H1 (cell line): ENCODE measurements around the gene SPR.

Experiments
- CBX8 ChIP-seq: fragments of 300-800, 300-1000 bp; sonication (generic); IDR thresholded peaks from 2 replicates; pipeline ENCODE4 v1.7.1; 2016; ENCODE audit warnings: low read depth, low read length, borderline replicate concordance
- EP300 ChIP-seq, 2 experiments: IDR thresholded peaks; 1 replicate in 1 of 2; 2 replicates in 1 of 2; pipeline ENCODE4 v1.6.1; 2011 to 2012; ENCODE audit warnings: low read depth in 2 of 2, low read length in 2 of 2, mild to moderate bottlenecking in 2 of 2, borderline replicate concordance in 1 of 2, inconsistent platforms in 1 of 2, moderate library complexity in 1 of 2
- PHF8 ChIP-seq: fragments of 200-600 bp; sonication (generic); conservative IDR thresholded peaks from 2 replicates; pipeline ENCODE4 v1.7.1; 2012; ENCODE audit warnings: low read depth, mild to moderate bottlenecking, inconsistent platforms, low read length, moderate library complexity
- POLR2A ChIP-seq, 2 experiments: IDR thresholded peaks; 1 replicate in 1 of 2; 2 replicates in 1 of 2; pipeline ENCODE4 v1.6.1; 2011; ENCODE audit warnings: low read depth in 2 of 2, low read length in 2 of 2, mild to moderate bottlenecking in 2 of 2; ENCODE audit errors: control extremely low read depth in 1 of 2
- POLR2AphosphoS5 ChIP-seq: IDR thresholded peaks from 2 replicates; pipeline ENCODE4 v1.6.1; 2011; ENCODE audit warnings: low read depth, low read length
- POU5F1 ChIP-seq: IDR thresholded peaks from 2 replicates; pipeline ENCODE4 v1.6.1; 2011; ENCODE audit warnings: low read depth, mild to moderate bottlenecking, low read length, moderate library complexity
- RFX5 ChIP-seq: IDR thresholded peaks from 2 replicates; pipeline ENCODE4 v1.6.1; 2011; ENCODE audit warnings: low read depth, low read length, improper control_type of control experiment, borderline replicate concordance
- RXRA ChIP-seq: IDR thresholded peaks from 2 replicates; pipeline ENCODE4 v1.6.1; 2011; ENCODE audit warnings: low read depth, mild to moderate bottlenecking, low read length, moderate library complexity; ENCODE audit not compliant: insufficient read depth
- SP1 ChIP-seq: IDR thresholded peaks from 2 replicates; pipeline ENCODE4 v1.6.1; 2011; ENCODE audit warnings: low read depth, low read length
- TAF1 ChIP-seq: IDR thresholded peaks from 2 replicates; pipeline ENCODE4 v1.6.1; 2011; ENCODE audit warnings: mild to moderate bottlenecking, low read depth, low read length
- TEAD4 ChIP-seq: IDR thresholded peaks from 2 replicates; pipeline ENCODE4 v1.6.1; 2012; ENCODE audit warnings: low read depth, low read length, inconsistent platforms, mixed read lengths
- TF ChIP-seq, protein P1 (sequence below), 3 experiments: IDR thresholded peaks; 1 replicate in 2 of 3; 2 replicates in 1 of 3; pipeline versions ENCODE4 v1.5.1 to v1.6.1; 2011; ENCODE audit warnings: low read length in 3 of 3, mild to moderate bottlenecking in 3 of 3, inconsistent platforms in 2 of 3, low read depth in 1 of 3, moderate library complexity in 1 of 3; ENCODE audit not compliant: insufficient read depth in 1 of 3; ENCODE audit errors: control extremely low read depth in 1 of 3
- TF ChIP-seq, protein P2 (sequence below): fragments of 300-600 bp; sonication (generic); IDR thresholded peaks from 2 replicates; pipeline ENCODE4 v1.7.1; 2012; ENCODE audit warnings: low read length, moderate library complexity, mild to moderate bottlenecking, inconsistent platforms; ENCODE audit not compliant: insufficient replicate concordance
- TF ChIP-seq, protein P3 (sequence below): IDR thresholded peaks from 2 replicates; pipeline ENCODE4 v1.6.1; 2011; ENCODE audit warnings: low read depth, mild to moderate bottlenecking, low read length; ENCODE audit not compliant: insufficient read depth

DNA sequence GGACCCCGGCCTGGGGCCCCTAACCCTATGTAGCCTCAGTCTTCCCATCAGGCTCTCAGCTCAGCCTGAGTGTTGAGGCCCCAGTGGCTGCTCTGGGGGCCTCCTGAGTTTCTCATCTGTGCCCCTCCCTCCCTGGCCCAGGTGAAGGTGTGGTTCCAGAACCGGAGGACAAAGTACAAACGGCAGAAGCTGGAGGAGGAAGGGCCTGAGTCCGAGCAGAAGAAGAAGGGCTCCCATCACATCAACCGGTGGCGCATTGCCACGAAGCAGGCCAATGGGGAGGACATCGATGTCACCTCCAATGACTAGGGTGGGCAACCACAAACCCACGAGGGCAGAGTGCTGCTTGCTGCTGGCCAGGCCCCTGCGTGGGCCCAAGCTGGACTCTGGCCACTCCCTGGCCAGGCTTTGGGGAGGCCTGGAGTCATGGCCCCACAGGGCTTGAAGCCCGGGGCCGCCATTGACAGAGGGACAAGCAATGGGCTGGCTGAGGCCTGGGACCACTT is 46.5 kb downstream of the SPR start:
- no peak for TF ChIP-seq POLR2A (IDR thresholded peaks at IDR 0.05; ENCODE audit: control extremely low read depth in 1 of 2, low read depth in 2 of 2, low read length in 2 of 2)
- TF ChIP-seq, protein P1, sequence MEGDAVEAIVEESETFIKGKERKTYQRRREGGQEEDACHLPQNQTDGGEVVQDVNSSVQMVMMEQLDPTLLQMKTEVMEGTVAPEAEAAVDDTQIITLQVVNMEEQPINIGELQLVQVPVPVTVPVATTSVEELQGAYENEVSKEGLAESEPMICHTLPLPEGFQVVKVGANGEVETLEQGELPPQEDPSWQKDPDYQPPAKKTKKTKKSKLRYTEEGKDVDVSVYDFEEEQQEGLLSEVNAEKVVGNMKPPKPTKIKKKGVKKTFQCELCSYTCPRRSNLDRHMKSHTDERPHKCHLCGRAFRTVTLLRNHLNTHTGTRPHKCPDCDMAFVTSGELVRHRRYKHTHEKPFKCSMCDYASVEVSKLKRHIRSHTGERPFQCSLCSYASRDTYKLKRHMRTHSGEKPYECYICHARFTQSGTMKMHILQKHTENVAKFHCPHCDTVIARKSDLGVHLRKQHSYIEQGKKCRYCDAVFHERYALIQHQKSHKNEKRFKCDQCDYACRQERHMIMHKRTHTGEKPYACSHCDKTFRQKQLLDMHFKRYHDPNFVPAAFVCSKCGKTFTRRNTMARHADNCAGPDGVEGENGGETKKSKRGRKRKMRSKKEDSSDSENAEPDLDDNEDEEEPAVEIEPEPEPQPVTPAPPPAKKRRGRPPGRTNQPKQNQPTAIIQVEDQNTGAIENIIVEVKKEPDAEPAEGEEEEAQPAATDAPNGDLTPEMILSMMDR (IDR thresholded peaks at IDR 0.05; ENCODE audit: control extremely low read depth in 1 of 3, insufficient read depth in 1 of 3, low read depth in 1 of 3, low read length in 3 of 3) = no peak
- TF ChIP-seq RFX5 = no peak
- no peak for TF ChIP-seq SP1
- no peak for TF ChIP-seq RXRA
- no peak for TF ChIP-seq CBX8
- TF ChIP-seq POLR2AphosphoS5 = no peak
- no peak for TF ChIP-seq TAF1
- TF ChIP-seq, protein P2, sequence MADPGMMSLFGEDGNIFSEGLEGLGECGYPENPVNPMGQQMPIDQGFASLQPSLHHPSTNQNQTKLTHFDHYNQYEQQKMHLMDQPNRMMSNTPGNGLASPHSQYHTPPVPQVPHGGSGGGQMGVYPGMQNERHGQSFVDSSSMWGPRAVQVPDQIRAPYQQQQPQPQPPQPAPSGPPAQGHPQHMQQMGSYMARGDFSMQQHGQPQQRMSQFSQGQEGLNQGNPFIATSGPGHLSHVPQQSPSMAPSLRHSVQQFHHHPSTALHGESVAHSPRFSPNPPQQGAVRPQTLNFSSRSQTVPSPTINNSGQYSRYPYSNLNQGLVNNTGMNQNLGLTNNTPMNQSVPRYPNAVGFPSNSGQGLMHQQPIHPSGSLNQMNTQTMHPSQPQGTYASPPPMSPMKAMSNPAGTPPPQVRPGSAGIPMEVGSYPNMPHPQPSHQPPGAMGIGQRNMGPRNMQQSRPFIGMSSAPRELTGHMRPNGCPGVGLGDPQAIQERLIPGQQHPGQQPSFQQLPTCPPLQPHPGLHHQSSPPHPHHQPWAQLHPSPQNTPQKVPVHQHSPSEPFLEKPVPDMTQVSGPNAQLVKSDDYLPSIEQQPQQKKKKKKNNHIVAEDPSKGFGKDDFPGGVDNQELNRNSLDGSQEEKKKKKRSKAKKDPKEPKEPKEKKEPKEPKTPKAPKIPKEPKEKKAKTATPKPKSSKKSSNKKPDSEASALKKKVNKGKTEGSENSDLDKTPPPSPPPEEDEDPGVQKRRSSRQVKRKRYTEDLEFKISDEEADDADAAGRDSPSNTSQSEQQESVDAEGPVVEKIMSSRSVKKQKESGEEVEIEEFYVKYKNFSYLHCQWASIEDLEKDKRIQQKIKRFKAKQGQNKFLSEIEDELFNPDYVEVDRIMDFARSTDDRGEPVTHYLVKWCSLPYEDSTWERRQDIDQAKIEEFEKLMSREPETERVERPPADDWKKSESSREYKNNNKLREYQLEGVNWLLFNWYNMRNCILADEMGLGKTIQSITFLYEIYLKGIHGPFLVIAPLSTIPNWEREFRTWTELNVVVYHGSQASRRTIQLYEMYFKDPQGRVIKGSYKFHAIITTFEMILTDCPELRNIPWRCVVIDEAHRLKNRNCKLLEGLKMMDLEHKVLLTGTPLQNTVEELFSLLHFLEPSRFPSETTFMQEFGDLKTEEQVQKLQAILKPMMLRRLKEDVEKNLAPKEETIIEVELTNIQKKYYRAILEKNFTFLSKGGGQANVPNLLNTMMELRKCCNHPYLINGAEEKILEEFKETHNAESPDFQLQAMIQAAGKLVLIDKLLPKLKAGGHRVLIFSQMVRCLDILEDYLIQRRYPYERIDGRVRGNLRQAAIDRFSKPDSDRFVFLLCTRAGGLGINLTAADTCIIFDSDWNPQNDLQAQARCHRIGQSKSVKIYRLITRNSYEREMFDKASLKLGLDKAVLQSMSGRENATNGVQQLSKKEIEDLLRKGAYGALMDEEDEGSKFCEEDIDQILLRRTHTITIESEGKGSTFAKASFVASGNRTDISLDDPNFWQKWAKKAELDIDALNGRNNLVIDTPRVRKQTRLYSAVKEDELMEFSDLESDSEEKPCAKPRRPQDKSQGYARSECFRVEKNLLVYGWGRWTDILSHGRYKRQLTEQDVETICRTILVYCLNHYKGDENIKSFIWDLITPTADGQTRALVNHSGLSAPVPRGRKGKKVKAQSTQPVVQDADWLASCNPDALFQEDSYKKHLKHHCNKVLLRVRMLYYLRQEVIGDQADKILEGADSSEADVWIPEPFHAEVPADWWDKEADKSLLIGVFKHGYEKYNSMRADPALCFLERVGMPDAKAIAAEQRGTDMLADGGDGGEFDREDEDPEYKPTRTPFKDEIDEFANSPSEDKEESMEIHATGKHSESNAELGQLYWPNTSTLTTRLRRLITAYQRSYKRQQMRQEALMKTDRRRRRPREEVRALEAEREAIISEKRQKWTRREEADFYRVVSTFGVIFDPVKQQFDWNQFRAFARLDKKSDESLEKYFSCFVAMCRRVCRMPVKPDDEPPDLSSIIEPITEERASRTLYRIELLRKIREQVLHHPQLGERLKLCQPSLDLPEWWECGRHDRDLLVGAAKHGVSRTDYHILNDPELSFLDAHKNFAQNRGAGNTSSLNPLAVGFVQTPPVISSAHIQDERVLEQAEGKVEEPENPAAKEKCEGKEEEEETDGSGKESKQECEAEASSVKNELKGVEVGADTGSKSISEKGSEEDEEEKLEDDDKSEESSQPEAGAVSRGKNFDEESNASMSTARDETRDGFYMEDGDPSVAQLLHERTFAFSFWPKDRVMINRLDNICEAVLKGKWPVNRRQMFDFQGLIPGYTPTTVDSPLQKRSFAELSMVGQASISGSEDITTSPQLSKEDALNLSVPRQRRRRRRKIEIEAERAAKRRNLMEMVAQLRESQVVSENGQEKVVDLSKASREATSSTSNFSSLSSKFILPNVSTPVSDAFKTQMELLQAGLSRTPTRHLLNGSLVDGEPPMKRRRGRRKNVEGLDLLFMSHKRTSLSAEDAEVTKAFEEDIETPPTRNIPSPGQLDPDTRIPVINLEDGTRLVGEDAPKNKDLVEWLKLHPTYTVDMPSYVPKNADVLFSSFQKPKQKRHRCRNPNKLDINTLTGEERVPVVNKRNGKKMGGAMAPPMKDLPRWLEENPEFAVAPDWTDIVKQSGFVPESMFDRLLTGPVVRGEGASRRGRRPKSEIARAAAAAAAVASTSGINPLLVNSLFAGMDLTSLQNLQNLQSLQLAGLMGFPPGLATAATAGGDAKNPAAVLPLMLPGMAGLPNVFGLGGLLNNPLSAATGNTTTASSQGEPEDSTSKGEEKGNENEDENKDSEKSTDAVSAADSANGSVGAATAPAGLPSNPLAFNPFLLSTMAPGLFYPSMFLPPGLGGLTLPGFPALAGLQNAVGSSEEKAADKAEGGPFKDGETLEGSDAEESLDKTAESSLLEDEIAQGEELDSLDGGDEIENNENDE = no peak
- TF ChIP-seq POU5F1 = no peak
- TF ChIP-seq, protein P3, sequence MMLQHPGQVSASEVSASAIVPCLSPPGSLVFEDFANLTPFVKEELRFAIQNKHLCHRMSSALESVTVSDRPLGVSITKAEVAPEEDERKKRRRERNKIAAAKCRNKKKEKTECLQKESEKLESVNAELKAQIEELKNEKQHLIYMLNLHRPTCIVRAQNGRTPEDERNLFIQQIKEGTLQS = no peak
- no peak for TF ChIP-seq EP300 (IDR thresholded peaks at IDR 0.05; ENCODE audit: borderline replicate concordance in 1 of 2, low read depth in 2 of 2, low read length in 2 of 2)
- no peak for TF ChIP-seq PHF8
- no peak for TF ChIP-seq TEAD4
